Measurements from ENCODE around the gene LRP2.

DNA sequence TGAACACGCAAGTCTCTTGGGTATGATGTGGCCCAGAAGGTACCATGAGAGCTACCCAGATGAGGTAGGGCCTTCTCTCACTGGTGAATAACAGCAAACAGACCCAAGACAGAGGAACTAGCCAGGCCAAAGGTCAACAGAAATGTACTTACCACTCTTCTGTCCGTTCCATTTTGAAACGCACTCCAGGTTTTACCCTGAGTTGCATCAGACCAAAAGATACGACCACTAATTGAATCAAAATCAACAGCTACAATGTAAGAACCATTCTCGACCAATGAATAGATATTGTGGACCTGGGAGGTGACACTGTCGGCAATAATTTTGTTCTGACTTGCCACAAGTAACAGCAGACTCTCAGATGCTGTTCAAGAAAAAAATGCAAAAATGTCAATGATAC, 124.4 kb downstream of the LRP2 start:
- TF ChIP-seq EZH2phosphoT487 (IDR thresholded peaks at IDR 0.05; ENCODE audit: borderline replicate concordance, low read depth) (no peak), CTCF (IDR thresholded peaks at IDR 0.05) (no peak), YY1 (IDR thresholded peaks at IDR 0.05; ENCODE audit: low read depth) (no peak), NRF1 (IDR thresholded peaks at IDR 0.05; ENCODE audit: low read depth, low read length) (no peak), TAF1 (IDR thresholded peaks at IDR 0.05; ENCODE audit: borderline replicate concordance, low read depth, low read length) (no peak), POLR2AphosphoS5 (IDR thresholded peaks at IDR 0.05; ENCODE audit: low read depth, low read length) (no peak), FOXM1 (IDR thresholded peaks at IDR 0.05; ENCODE audit: low read depth) (no peak)
